Chondrocyte (in vitro differentiated cells): ENCODE measurements around the gene USH2A. TPM values are rescaled to one million over a fixed set of nuclear protein-coding genes. Genes with fewer than 3 reads are reported as not detected.
"Not testable (repeated sequence)": the region's sequence is repeated elsewhere in the genome, so short reads cannot be mapped to it uniquely, and the experiment has no call there.

Experiments used
- DNase-seq: peaks from one replicate; pipeline ENCODE4 v3.0.0; 2021; ENCODE audit warnings: mixed read lengths, low spot score
- H3K27ac Mint-ChIP-seq: one replicate; pipeline ENCODE4 v1.8.0; 2021; ENCODE audit warnings: mild to moderate bottlenecking, moderate library complexity, mixed read lengths; ENCODE audit not compliant: unreplicated experiment
- H3K27me3 Mint-ChIP-seq: 2 replicates; pipeline ENCODE4 v1.8.0; 2021; ENCODE audit warnings: low read depth, mixed read lengths
- H3K36me3 Mint-ChIP-seq: 2 replicates; pipeline ENCODE4 v1.8.0; 2021; ENCODE audit warnings: low read depth, mixed read lengths
- H3K4me1 Mint-ChIP-seq: 2 replicates; pipeline ENCODE4 v1.8.0; 2021; ENCODE audit warnings: low read depth, mild to moderate bottlenecking, mixed read lengths
- H3K4me3 Mint-ChIP-seq: one replicate; pipeline ENCODE4 v1.8.0; 2021; ENCODE audit warnings: mild to moderate bottlenecking, moderate library complexity, mixed read lengths; ENCODE audit not compliant: unreplicated experiment
- H3K9me3 Mint-ChIP-seq: 2 replicates; pipeline ENCODE4 v1.8.0; 2021; ENCODE audit warnings: low read depth, mixed read lengths
- CTCF ChIP-seq: fragments of 200-600 bp; sonication (generic); IDR thresholded peaks from 2 replicates; pipeline ENCODE4 v1.5.0; 2021; ENCODE audit warnings: antibody characterized with exemption, mild to moderate bottlenecking, moderate library complexity
- total RNA-seq: library from RNA; stranded (reverse); gene quantifications from 3 replicates; pipeline ENCODE4 v1.2.1, GENCODE V29; 2021

The USH2A gene
- total RNA-seq, 1 donor from 2014 or later: not detected

GRCh38 chr1:216350186-216350585 is 73.1 kb downstream of the USH2A start:
- no peaks in the 10 kb centered on the region for H3K27me3 Mint-ChIP-seq
- no peaks in the 10 kb centered on the region for H3K9me3 Mint-ChIP-seq
- no peak for TF ChIP-seq CTCF
- no peak for DNase-seq
- no peak overlapping the region for H3K4me3 Mint-ChIP-seq
- no peaks in the 10 kb centered on the region for H3K4me1 Mint-ChIP-seq
- H3K36me3 Mint-ChIP-seq: no peaks in the 10 kb centered on the region
- H3K27ac Mint-ChIP-seq: no peak overlapping the region

DNA sequence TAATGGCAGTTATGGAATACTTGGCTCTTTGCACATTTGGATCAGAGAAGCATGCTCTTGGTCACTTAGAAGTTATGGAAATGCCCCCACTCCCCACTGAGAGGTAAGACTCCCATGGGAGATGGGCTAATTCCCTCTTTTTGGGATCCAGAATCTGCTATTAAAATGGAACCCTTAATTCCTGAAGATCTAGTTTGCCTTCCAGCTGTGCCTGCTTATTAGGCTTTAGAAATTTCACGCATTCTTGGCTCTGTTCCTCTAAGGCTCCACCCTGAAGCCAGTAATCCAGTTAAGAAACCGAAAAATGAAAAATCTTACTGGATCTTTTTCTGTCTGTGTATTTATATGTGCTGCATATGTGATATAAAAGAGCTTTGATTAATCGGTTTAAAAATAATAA is 76.7 kb downstream of the USH2A start:
- DNase-seq: no peak
- Mint-ChIP-seq H3K27me3 (peaks cover 9% of the 10 kb centered on the region), H3K9me3 (no peaks in the 10 kb centered on the region), H3K4me3 (no peak overlapping the region), H3K27ac (no peak overlapping the region), H3K4me1 (no peaks in the 10 kb centered on the region), H3K36me3 (no peaks in the 10 kb centered on the region)
- TF ChIP-seq CTCF: no peak

- not testable (repeated sequence) for H3K4me3 Mint-ChIP-seq, H3K4me1 Mint-ChIP-seq, H3K36me3 Mint-ChIP-seq, H3K27ac Mint-ChIP-seq, DNase-seq
- H3K27me3 Mint-ChIP-seq: peaks cover 23% of the 10 kb centered on the region
- peaks cover 10% of the 10 kb centered on the region for H3K9me3 Mint-ChIP-seq
Observed at GRCh38 chr1:216340542-216340941, 82.7 kb downstream of the USH2A start.

GRCh38 chr1:216332462-216332861 is 90.8 kb downstream of the USH2A start:
- TF ChIP-seq CTCF: no peak
- Mint-ChIP-seq H3K27me3 (peaks cover 12% of the 10 kb centered on the region), H3K36me3 (no peaks in the 10 kb centered on the region), H3K4me3 (no peak overlapping the region), H3K9me3 (peaks cover 9% of the 10 kb centered on the region), H3K4me1 (no peaks in the 10 kb centered on the region), H3K27ac (no peak overlapping the region)
- DNase-seq: no peak

DNA sequence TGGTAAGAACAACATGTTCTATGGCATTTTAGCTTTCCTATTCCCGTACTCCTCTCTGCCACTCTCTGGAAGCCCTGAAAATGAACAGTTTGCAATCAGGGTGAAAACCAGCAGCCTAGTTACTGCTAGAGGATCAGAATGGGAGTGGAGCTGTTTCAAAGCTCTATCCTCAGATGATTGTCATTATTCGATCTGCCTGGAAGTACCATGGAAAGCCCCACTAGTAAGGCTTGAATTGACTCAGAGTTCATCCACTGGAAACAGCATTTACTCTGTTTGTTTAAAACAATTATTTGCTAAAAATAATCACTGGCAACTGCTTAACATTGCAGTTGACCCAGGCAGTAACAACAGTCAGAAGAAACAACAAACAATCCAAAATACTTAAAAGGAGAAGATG is 91.2 kb downstream of the USH2A start:
- no peaks in the 10 kb centered on the region for H3K4me1 Mint-ChIP-seq

More for the DNA sequence above, 91.2 kb downstream of the USH2A start:
- DNase-seq: no peak
- Mint-ChIP-seq H3K27me3 (peaks cover 12% of the 10 kb centered on the region), H3K4me3 (no peak overlapping the region), H3K9me3 (peaks cover 9% of the 10 kb centered on the region), H3K27ac (no peak overlapping the region), H3K36me3 (no peaks in the 10 kb centered on the region)
- TF ChIP-seq CTCF: no peak
